RPMI8226 (cell line): ENCODE measurements around the gene SNX6.
"Not testable (repeated sequence)": the region's sequence is repeated elsewhere in the genome, so short reads cannot be mapped to it uniquely, and the experiment has no call there.

Source experiments
- DNase-seq: peaks from one replicate; pipeline ENCODE4 v3.0.0-alpha.2; 2015

Gene SNX6

GRCh38 chr14:34629657-34630529 lies at the start of gene SNX6:
TSS of gene SNX6 (minus strand) at chr14:34630148. CDS start at chr14:34630116, 32 bp downstream.
- peak; percentile 79 for DNase-seq

- DNase-seq, result no peak
Measured at GRCh38 chr14:34678735-34679134, 48.8 kb upstream of the SNX6 start.

GRCh38 chr14:34678306-34678705 lies 48.4 kb upstream of the SNX6 start:
- DNase-seq, result no peak

- no peak for DNase-seq
Measured at GRCh38 chr14:34676516-34677211, 46.7 kb upstream of the SNX6 start.

GRCh38 chr14:34673702-34674101 lies 43.8 kb upstream of the SNX6 start:
- no peak for DNase-seq

- no peak for DNase-seq
Measured at GRCh38 chr14:34671716-34672115, 41.8 kb upstream of the SNX6 start.

GRCh38 chr14:34668111-34668510 lies 38.2 kb upstream of the SNX6 start:
- DNase-seq, result no peak

- no peak for DNase-seq
Measured at GRCh38 chr14:34667007-34667406, 37.1 kb upstream of the SNX6 start.

- peak; percentile 94 for DNase-seq
Measured at GRCh38 chr14:34665785-34666435, 36.0 kb upstream of the SNX6 start.

GRCh38 chr14:34662561-34663088 lies 32.7 kb upstream of the SNX6 start:
- DNase-seq, result no peak

- no peak for DNase-seq
Measured at GRCh38 chr14:34660796-34661195, 30.8 kb upstream of the SNX6 start.

- no peak for DNase-seq
Measured at GRCh38 chr14:34655959-34656358, 26.0 kb upstream of the SNX6 start.

- not testable (repeated sequence) for DNase-seq
Measured at GRCh38 chr14:34653073-34653472, 23.1 kb upstream of the SNX6 start.

- not testable (repeated sequence) for DNase-seq
Measured at GRCh38 chr14:34652348-34652747, 22.4 kb upstream of the SNX6 start.

GRCh38 chr14:34650786-34651584 lies 21.0 kb upstream of the SNX6 start:
- DNase-seq, result no peak

- DNase-seq, result not testable (repeated sequence)
Measured at GRCh38 chr14:34650006-34650405, 20.1 kb upstream of the SNX6 start.

GRCh38 chr14:34649344-34649743 lies 19.4 kb upstream of the SNX6 start:
- no peak for DNase-seq

- DNase-seq, result no peak
Measured at GRCh38 chr14:34646570-34647255, 16.8 kb upstream of the SNX6 start.

GRCh38 chr14:34643361-34643760 lies 13.4 kb upstream of the SNX6 start:
- DNase-seq, result no peak

GRCh38 chr14:34642595-34642994 lies 12.6 kb upstream of the SNX6 start:
- no peak for DNase-seq

- no peak for DNase-seq
Measured at GRCh38 chr14:34640826-34641225, 10.9 kb upstream of the SNX6 start.

GRCh38 chr14:34634360-34634771 lies 4.4 kb upstream of the SNX6 start:
- not testable (repeated sequence) for DNase-seq
